Stomach (tissue), 4 donors: ENCODE results near the gene ACOXL.

ENCODE experiments used
- EP300 ChIP-seq: sonication (generic); formaldehyde crosslinking; IDR thresholded peaks from one replicate; pipeline ENCODE4 v1.6.1; 2017; ENCODE audit warnings: antibody characterized with exemption
- POLR2A ChIP-seq, 4 donors: fragments of 450-650 bp; IDR thresholded peaks; one replicate each; pipeline ENCODE4 v1.6.1; 2016; ENCODE audit warnings: antibody characterized with exemption in 4 of 4, control low read depth in 2 of 4, mild to moderate bottlenecking in 1 of 4, moderate library complexity in 1 of 4

DNA sequence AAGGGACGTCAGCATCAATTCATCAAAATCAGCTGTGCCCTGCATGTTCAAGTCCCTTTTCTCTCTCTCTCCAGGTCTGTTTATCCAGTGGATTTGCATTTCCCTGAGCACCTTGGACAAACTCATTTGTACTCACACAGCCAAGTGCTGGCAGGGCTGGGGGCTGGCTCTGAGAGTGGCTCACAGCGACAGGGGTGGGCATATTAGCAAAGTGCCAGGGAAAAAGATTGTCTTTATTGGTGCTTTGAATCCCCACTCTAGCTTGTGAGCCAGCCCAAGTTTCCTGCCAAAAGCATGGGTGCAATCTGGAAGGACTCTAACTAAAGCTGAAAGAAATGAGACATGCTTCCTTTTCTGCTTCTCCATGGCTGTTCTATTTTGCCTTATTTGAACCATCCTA, 56.6 kb downstream of the ACOXL start:
- TF ChIP-seq EP300 = no peak
- TF ChIP-seq POLR2A (IDR thresholded peaks at IDR 0.05) = no peak
